ENCODE data around the gene BABAM2.

BABAM2 gene

GRCh38 chr2:28267282-28267681, 376.8 kb downstream of the BABAM2 start:
- DNase-seq, result no peak

GRCh38 chr2:28268386-28268785, 377.9 kb downstream of the BABAM2 start:
- no peak for DNase-seq

GRCh38 chr2:28269019-28269784, 378.7 kb downstream of the BABAM2 start:
- DNase-seq, result no peak

DNA sequence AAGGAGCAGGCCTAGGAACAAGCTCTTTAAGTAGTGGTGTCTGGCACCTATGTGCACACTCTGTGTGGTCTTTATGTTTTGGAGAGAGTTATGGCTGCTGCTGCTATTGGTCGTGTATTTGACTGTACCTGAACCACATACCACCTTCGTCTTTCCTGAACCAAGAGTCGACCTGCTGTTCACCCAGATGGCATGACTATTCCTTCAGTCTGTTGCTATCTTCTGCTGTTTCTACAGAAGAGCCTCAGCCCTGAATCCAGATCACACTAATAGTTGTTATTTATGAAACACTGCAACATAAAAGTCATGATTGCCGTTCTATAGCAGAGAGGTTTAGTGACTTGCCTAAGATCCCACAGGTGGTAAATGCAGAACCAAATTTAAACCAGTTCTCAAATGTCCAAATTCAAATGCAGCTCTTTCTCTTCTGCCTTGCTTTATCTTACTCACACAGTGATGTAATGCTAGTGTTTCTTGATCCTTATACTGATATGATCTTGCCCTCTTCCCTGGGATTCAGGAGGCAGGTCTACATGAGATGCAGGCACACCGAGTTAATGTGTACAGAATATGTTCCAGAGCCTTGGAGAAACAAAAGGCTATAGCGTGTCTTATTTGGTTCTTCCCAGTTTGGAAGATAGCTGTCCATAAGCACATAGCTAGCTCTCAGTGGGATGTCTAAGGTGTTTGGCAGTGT, 380.1 kb downstream of the BABAM2 start:
- no peak for DNase-seq

DNA sequence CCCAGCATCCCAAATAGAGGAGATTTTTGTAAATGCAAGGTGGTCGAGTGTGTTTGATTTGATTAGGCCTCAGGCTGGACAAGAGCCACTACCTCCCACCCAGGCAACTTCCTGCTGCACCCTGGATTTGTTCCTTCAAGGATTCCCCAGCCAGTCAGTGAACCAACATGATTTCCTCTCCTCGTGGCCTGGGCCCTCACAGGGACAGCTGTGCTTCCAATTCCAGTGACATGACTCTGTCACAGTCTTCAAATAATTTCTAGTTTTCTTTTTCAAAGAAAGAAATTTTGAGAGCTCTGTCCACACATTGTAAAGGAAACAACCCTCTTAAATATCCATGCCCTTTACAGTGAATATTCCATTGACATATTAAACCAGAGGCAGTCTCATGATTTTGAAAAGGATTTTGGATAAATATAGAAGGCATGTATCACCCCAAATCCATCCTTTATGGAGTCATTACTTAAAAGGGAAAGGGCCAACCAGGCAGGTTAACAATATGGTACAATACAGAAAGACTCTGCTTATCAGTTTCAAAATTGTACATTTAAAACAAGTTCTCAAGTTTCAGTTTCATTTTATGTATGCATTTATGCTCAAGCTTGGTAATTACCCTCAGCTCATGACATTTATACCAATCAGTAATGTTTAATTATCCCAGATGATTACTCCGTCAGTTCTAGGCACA, 380.8 kb downstream of the BABAM2 start:
- DNase-seq, result no peak

- DNase-seq, result no peak
These were observed 381.4 kb downstream of the BABAM2 start for GRCh38 chr2:28271919-28272250.

GRCh38 chr2:28273751-28274150, 383.2 kb downstream of the BABAM2 start:
- no peak for DNase-seq

DNA sequence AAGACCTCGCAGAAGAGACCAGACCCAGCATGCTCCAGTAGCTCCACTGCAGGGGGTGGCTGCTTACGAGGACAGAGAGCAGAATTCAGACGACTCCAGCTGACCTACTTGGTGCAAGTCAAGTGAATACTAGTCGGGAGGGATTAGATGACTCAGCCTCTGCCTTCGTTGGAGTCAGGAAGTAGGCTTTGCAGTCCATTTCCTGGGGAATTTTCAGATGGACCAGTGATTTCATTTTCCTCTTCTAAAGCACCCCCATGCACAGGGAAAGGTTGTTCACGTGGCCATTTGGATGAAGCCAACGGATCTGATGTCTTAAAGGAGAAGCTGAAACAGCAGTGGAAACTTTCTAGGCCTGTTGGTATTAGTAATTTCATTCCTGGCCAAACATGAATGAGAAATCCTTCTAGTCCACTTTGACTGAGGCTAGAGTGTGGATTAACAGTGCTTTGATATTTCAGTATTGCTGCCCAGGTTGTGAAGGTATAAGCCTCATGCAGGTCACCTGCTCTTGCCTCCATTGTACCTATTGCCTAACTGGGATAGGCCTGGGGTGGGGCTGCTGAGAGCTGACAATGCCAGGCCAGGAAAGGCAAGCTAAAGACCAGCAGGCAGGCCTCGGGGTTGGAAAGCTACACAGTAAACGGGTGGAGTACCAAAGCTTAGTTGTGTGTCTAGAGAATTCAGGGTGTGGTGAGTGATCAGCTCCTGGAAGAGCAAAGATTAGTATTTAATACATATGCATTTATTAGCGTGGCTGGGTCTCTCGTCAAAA, 384.6 kb downstream of the BABAM2 start:
- no peak for DNase-seq

- peak; percentile 11 to 32 for DNase-seq
These were observed 385.6 kb downstream of the BABAM2 start for GRCh38 chr2:28276076-28276618.

GRCh38 chr2:28276807-28277206, 386.3 kb downstream of the BABAM2 start:
- DNase-seq, result no peak

- no peak for DNase-seq
These were observed 386.9 kb downstream of the BABAM2 start for GRCh38 chr2:28277466-28277865.

GRCh38 chr2:28279371-28279770, 388.8 kb downstream of the BABAM2 start:
- no peak for DNase-seq

GRCh38 chr2:28280619-28281018, 390.1 kb downstream of the BABAM2 start:
- no peak for DNase-seq

- no peak for DNase-seq
These were observed 391.2 kb downstream of the BABAM2 start for GRCh38 chr2:28281739-28282138.

DNA sequence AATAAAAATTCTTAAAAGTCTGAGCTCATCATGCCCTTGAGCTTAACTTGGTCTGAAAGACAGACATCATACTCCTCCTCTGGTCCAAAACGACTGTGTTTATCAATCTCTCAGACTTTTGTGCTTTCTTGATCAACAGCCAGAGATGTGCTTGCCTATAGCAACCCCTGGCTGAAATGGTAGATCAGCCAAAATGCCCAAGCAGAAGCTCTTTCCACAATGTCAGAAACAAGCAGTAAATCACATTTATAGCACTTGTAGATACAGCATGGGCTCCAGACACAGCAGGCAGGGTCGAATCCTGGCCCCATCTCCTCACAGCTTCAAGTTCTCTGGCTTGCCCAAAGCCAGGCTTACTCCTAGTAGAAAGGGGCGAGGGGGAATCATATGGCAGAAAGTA, 391.7 kb downstream of the BABAM2 start:
- DNase-seq, result no peak

DNA sequence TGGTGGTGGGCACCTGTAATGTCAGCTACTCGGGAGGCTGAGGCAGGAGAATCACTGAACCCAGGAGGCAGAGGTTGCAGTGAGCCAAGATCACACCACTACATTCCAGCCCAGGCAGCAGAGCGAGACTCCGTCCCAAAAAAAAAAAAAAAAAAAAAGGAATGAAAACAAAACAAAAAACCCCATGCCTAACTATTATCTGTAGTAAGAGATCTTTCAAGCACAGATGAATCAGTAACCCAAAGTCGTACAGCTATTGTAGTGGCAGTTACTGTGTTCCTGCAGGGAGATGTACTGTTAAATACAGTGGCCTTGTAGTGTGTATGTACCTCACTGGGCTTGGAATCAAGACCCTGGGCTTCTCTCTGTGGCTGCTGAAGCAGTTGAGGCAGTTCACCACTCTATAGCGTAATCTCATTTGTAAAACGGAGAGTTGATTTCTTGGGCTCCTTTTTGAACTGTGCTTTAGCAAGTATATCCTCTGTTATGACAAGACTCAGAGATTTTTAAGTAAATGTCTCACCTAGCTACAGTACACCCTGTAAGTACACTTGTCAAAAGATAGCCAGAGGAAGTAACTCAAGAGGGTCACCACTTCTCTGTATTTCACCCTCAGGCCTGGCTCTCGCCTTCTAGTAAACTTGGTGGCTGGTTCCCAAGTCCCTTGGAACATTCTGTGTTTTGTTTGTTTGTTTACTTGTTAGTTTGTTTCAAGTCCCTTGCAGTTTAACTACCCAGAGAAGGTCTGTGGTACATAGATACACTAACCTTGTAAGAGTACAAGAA, 392.5 kb downstream of the BABAM2 start:
- no peak for DNase-seq

DNA sequence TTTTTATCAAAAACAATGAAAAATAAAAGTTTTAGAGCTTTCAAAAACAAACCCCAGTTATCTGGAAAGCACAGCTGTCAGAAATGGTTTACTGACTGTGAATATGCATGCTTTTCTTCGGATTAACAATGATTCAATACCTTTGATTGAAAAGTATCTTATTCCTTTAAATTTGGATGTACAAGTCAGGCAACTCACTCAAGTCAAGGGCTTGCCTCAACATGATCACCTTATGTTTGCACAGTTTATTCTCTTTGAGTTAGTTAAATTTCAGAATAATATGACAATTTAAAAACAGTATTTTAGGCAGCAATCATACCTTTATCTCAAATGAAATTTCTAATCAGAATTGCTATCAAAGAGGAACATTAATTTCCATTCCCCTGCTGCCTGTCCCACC, 393.3 kb downstream of the BABAM2 start:
- DNase-seq, result no peak

- no peak for DNase-seq
These were observed 396.1 kb downstream of the BABAM2 start for GRCh38 chr2:28286678-28287077.

- DNase-seq, result no peak
These were observed 396.9 kb downstream of the BABAM2 start for GRCh38 chr2:28287256-28287915.

GRCh38 chr2:28288620-28289019, 398.1 kb downstream of the BABAM2 start:
- no peak for DNase-seq

- no peak for DNase-seq
These were observed 401.4 kb downstream of the BABAM2 start for GRCh38 chr2:28291811-28292440.

Data from stimulated activated CD4-positive, alpha-beta T cell treated with anti-CD3 and anti-CD28 coated beads, Interleukin-2, amount 100 ng/mL, for 24 hours (primary cell).